Natural killer cell treated with Interleukin-12 subunit alpha and Interleukin-12 subunit beta and Interleukin-15 and Interleukin-18, amount 100 ng/mL, for 72 hours (primary cell): ENCODE data around the gene IFNAR2. TPM values are rescaled to one million over a fixed set of nuclear protein-coding genes. Genes with fewer than 3 reads are reported as not detected.
"Not testable (repeated sequence)": the region's sequence is repeated elsewhere in the genome, so short reads cannot be mapped to it uniquely, and the experiment has no call there.

Experiments used
- ATAC-seq, 2 donors: fragments of 150-1000 bp; cut with Tn5 transposase in 1 of 2; sonication (Bioruptor Pico), chemical (Tn5 transposase) in 1 of 2; 2 replicates each; pipeline ENCODE4 v1.10.0; 2021
- DNase-seq: peaks from one replicate; pipeline ENCODE4 v3.0.0; 2022; ENCODE audit warnings: low spot score
- H3K27ac Mint-ChIP-seq, 2 donors: 1 replicate in 1 of 2; 2 replicates in 1 of 2; pipeline ENCODE4 v1.8.0; 2022; ENCODE audit warnings: mixed read lengths in 2 of 2, mild to moderate bottlenecking in 1 of 2, moderate library complexity in 1 of 2
- H3K27me3 Mint-ChIP-seq, 2 donors: 1 replicate in 1 of 2; 2 replicates in 1 of 2; pipeline ENCODE4 v1.8.0; 2022; ENCODE audit warnings: mixed read lengths in 2 of 2
- H3K36me3 Mint-ChIP-seq: one replicate; pipeline ENCODE4 v1.8.0; 2022; ENCODE audit warnings: mixed read lengths
- H3K4me1 Mint-ChIP-seq, 2 donors: 1 replicate in 1 of 2; 2 replicates in 1 of 2; pipeline ENCODE4 v1.8.0; 2022; ENCODE audit warnings: low read depth in 2 of 2, mixed read lengths in 2 of 2, mild to moderate bottlenecking in 1 of 2
- H3K4me3 Mint-ChIP-seq: one replicate; pipeline ENCODE4 v1.8.0; 2022; ENCODE audit warnings: mixed read lengths
- H3K9me3 Mint-ChIP-seq: 2 replicates; pipeline ENCODE4 v1.8.0; 2022; ENCODE audit warnings: mixed read lengths
- total RNA-seq, 2 donors: library from RNA; stranded (reverse); gene quantifications; one replicate each; pipeline ENCODE4 v1.2.3, GENCODE V29; 2022

IFNAR2 gene
- total RNA-seq, 2 donors from 2014 or later = 16.9 to 17.6 TPM

- Mint-ChIP-seq H3K36me3 (peaks cover 6% of the 10 kb centered on the region), H3K27me3 (peaks cover 4 to 6% of the 10 kb centered on the region in 2 donors), H3K9me3 (no peaks in the 10 kb centered on the region), H3K27ac (peak overlapping the region in 1 of 2 donors; percentile 58), H3K4me3 (peak overlapping the region; percentile 8), H3K4me1 (peaks cover 53 to 54% of the 10 kb centered on the region in 2 donors)
- ATAC-seq (no peak), DNase-seq (no peak)
Measured at GRCh38 chr21:33203371-33203724, 26.4 kb upstream of the IFNAR2 start.

GRCh38 chr21:33205476-33205875 lies 24.3 kb upstream of the IFNAR2 start:
- H3K27ac Mint-ChIP-seq = peak overlapping the region; percentile 63 to 82
- no peak for DNase-seq
- no peaks in the 10 kb centered on the region for H3K27me3 Mint-ChIP-seq
- peaks cover 46 to 50% of the 10 kb centered on the region in 2 donors for H3K4me1 Mint-ChIP-seq
- H3K36me3 Mint-ChIP-seq = peaks cover 9% of the 10 kb centered on the region
- H3K4me3 Mint-ChIP-seq = peak overlapping the region; percentile 82
- H3K9me3 Mint-ChIP-seq = no peaks in the 10 kb centered on the region
- ATAC-seq = peak; percentile 64 to 65

GRCh38 chr21:33206771-33207281 lies 22.9 kb upstream of the IFNAR2 start:
- Mint-ChIP-seq H3K9me3 (no peaks in the 10 kb centered on the region), H3K27ac (peak overlapping the region in 1 of 2 donors; percentile 24), H3K36me3 (peaks cover 9% of the 10 kb centered on the region), H3K4me3 (peak overlapping the region; percentile 25), H3K4me1 (peaks cover 46 to 50% of the 10 kb centered on the region in 2 donors), H3K27me3 (no peaks in the 10 kb centered on the region)
- ATAC-seq (no peak), DNase-seq (no peak)

GRCh38 chr21:33207449-33208149 lies 22.1 kb upstream of the IFNAR2 start:
- DNase-seq = no peak
- Mint-ChIP-seq H3K36me3 (peaks cover 9% of the 10 kb centered on the region), H3K4me1 (peaks cover 50 to 51% of the 10 kb centered on the region in 2 donors), H3K9me3 (no peaks in the 10 kb centered on the region), H3K27me3 (no peaks in the 10 kb centered on the region), H3K27ac (peak overlapping the region in 1 of 2 donors; percentile 24), H3K4me3 (peak overlapping the region; percentile 25)
- ATAC-seq = no peak

- no peak overlapping the region for H3K27ac Mint-ChIP-seq
- ATAC-seq (no peak), DNase-seq (no peak)
- H3K4me1 Mint-ChIP-seq = peaks cover 49 to 50% of the 10 kb centered on the region in 2 donors
- no peaks in the 10 kb centered on the region for H3K27me3 Mint-ChIP-seq
- peaks cover 9% of the 10 kb centered on the region for H3K36me3 Mint-ChIP-seq
- no peaks in the 10 kb centered on the region for H3K9me3 Mint-ChIP-seq
- no peak overlapping the region for H3K4me3 Mint-ChIP-seq
Measured at GRCh38 chr21:33208534-33208933, 21.2 kb upstream of the IFNAR2 start.

GRCh38 chr21:33211305-33211704 lies 18.4 kb upstream of the IFNAR2 start:
- peaks cover 48 to 54% of the 10 kb centered on the region in 2 donors for H3K4me1 Mint-ChIP-seq
- no peak overlapping the region for H3K27ac Mint-ChIP-seq
- peaks cover 9% of the 10 kb centered on the region for H3K36me3 Mint-ChIP-seq
- H3K9me3 Mint-ChIP-seq = peaks cover 3% of the 10 kb centered on the region
- no peak overlapping the region for H3K4me3 Mint-ChIP-seq
- ATAC-seq = no peak
- no peak for DNase-seq
- H3K27me3 Mint-ChIP-seq = no peaks in the 10 kb centered on the region

DNA sequence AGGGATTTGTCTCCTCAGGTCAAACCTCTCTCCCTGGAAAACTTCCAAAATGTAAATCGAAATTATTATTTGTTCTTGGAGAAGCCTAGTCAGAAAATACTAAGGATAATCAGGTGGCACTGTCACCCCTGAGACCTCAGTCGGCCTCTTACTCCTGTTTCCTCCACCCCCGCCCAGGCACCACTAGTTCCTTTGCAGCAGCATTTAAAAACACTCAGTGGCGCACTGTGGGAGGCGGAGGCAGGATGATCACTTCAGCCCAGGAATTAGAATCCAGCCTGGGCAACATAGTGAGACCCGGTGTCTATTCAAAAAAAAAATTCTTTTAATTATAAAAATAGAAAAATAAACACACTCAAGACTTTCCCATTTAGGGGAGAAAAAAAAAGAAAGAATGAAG lies 18.0 kb upstream of the IFNAR2 start:
- no peak for DNase-seq
- ATAC-seq = no peak
- Mint-ChIP-seq H3K4me3 (no peak overlapping the region), H3K9me3 (peaks cover 3% of the 10 kb centered on the region), H3K36me3 (peaks cover 9% of the 10 kb centered on the region), H3K27me3 (no peaks in the 10 kb centered on the region), H3K4me1 (peaks cover 50 to 55% of the 10 kb centered on the region in 2 donors), H3K27ac (no peak overlapping the region)

DNA sequence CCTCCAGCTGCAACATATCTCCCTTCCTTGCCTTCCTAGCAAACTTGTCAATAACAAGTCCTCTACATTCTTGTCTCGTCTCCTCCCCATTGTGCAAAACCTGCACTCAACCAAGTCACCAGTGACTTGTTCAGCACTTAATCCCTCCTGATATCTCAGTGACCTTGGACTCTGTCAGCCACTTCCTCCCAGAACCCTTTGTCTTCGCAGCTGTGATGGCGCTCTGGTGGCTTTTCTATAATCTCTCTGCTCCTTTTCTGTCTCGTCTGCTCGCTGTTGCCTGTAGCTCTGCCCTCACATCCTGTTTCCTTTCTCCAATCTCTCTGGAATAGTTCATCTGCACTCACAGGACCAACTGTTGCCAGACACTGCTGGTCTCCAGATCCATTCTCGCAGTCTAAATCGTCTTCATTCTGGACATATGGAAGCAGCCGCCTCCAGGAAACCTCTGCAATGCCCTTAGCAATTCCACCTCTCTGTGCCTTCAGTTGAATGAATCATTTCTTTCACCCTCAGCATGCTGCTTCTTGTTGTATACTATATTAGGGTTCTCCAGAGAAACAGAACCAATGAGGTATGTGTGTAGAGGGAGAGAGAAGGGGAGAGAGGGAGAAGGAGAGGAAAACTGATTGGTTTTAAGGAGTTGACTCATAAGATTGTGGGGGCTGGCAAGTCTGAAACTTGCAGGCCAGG lies 17.4 kb upstream of the IFNAR2 start:
- peaks cover 9% of the 10 kb centered on the region for H3K36me3 Mint-ChIP-seq
- peak overlapping the region; percentile 13 for H3K4me3 Mint-ChIP-seq
- no peak for DNase-seq
- ATAC-seq = no peak
- H3K27ac Mint-ChIP-seq = peak overlapping the region; percentile 1 to 2
- H3K27me3 Mint-ChIP-seq = no peaks in the 10 kb centered on the region
- peaks cover 3% of the 10 kb centered on the region for H3K9me3 Mint-ChIP-seq
- H3K4me1 Mint-ChIP-seq = peaks cover 46 to 55% of the 10 kb centered on the region in 2 donors

DNA sequence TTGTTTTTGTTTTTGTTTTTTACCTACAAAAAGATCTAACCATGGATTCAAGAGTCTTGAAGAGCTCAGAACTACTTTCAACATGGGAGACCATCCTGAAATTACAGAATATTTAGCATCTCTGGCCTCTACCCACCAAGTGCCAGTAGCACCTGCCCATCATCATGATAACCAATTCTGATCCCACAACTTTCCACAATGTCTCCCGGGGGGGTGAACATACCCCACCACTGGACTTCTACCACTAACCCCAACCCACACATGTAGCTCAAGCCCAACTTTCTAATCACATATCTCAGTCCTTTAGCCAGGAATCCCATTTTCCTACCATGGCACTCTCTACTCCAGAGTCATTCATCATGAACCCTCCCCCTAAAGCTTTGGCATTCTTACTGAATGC lies 15.7 kb upstream of the IFNAR2 start:
- Mint-ChIP-seq H3K4me3 (peak overlapping the region; percentile 22), H3K27me3 (no peaks in the 10 kb centered on the region), H3K27ac (peak overlapping the region in 1 of 2 donors; percentile 73), H3K9me3 (peaks cover 3% of the 10 kb centered on the region), H3K36me3 (no peaks in the 10 kb centered on the region), H3K4me1 (peaks cover 48 to 63% of the 10 kb centered on the region in 2 donors)
- no peak for DNase-seq
- no peak for ATAC-seq

DNA sequence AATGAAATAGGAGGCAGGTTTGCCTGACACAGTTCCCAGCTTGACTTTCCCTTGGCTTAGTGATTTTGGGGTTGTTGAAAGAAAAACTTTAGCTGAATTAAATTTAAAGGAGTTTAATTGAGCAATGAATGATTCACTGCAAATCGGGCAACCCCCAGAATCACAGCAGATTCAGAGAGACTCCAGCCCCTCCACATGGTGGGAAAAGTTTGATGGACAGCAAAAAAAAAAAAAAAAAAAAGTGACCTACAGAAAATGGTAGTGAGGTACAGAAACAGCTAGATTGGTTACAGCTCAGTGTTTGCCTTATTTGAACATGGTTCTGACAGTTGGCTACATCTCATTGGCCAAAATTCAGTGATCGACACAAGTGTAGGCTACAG lies 12.6 kb upstream of the IFNAR2 start:
- no peak overlapping the region for H3K27ac Mint-ChIP-seq
- H3K36me3 Mint-ChIP-seq = no peaks in the 10 kb centered on the region
- no peak overlapping the region for H3K4me3 Mint-ChIP-seq
- DNase-seq (no peak), ATAC-seq (no peak)
- H3K4me1 Mint-ChIP-seq = peaks cover 57 to 64% of the 10 kb centered on the region in 2 donors
- peaks cover 3% of the 10 kb centered on the region for H3K9me3 Mint-ChIP-seq
- no peaks in the 10 kb centered on the region for H3K27me3 Mint-ChIP-seq

GRCh38 chr21:33219300-33219699 lies 10.4 kb upstream of the IFNAR2 start:
- H3K27ac Mint-ChIP-seq = no peak overlapping the region
- no peak overlapping the region for H3K4me3 Mint-ChIP-seq
- H3K9me3 Mint-ChIP-seq = peaks cover under 1% of the 10 kb centered on the region
- no peaks in the 10 kb centered on the region for H3K36me3 Mint-ChIP-seq
- ATAC-seq = no peak
- DNase-seq = no peak
- peaks cover 42 to 43% of the 10 kb centered on the region in 2 donors for H3K4me1 Mint-ChIP-seq
- no peaks in the 10 kb centered on the region for H3K27me3 Mint-ChIP-seq

DNA sequence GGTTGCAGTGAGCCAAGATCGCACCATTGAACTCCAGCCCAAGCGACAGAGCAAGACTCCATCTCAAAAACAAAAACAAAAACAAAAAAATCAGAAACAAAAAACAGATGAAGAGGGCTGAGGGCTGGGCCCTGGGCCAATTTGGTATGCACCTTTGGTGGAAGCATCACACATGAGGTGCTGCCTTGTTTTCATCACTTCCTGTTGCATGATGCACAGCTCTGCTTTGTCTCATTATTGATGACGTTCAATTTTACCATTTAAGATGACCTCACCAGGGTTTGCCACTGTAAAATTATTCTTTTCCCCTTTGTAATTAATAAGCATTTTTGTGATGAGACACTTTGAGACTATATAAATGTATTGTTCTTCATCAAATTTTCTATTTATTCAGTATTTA lies 9.8 kb upstream of the IFNAR2 start:
- DNase-seq = no peak
- H3K36me3 Mint-ChIP-seq = no peaks in the 10 kb centered on the region
- no peak overlapping the region for H3K27ac Mint-ChIP-seq
- H3K4me3 Mint-ChIP-seq = no peak overlapping the region
- H3K27me3 Mint-ChIP-seq = no peaks in the 10 kb centered on the region
- H3K4me1 Mint-ChIP-seq = peaks cover 37 to 39% of the 10 kb centered on the region in 2 donors
- ATAC-seq = no peak
- no peaks in the 10 kb centered on the region for H3K9me3 Mint-ChIP-seq

- not testable (repeated sequence) for ATAC-seq, DNase-seq, H3K9me3 Mint-ChIP-seq, H3K27ac Mint-ChIP-seq, H3K4me3 Mint-ChIP-seq, H3K36me3 Mint-ChIP-seq, H3K27me3 Mint-ChIP-seq
- H3K4me1 Mint-ChIP-seq = peaks cover 21 to 22% of the 10 kb centered on the region in 2 donors
Measured at GRCh38 chr21:33225376-33225775, 4.4 kb upstream of the IFNAR2 start.

DNA sequence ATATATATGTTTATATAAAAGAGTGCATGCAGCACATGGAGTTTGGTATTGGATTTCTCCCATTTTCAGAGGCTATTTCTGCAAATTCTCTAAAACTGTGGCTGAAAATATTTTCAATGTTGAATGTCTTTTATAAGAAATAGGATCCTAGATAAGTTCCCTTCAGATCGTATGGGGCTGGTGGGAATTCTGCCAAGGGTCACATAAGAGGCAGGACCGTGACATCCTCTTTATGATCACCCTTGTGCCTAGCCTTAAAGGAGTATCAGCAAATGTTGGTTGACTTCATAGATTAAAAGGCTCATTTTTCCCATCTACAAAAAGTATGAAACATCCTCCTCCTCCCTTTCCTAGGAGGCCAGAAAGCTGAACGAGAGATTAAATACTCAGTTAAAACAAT lies 1.3 kb upstream of the IFNAR2 start:
- H3K27me3 Mint-ChIP-seq = no peaks in the 10 kb centered on the region

More for the DNA sequence above, 1.3 kb upstream of the IFNAR2 start:
- no peaks in the 10 kb centered on the region for H3K9me3 Mint-ChIP-seq
- H3K4me3 Mint-ChIP-seq = no peak overlapping the region
- ATAC-seq (no peak), DNase-seq (no peak)
- peaks cover 33 to 45% of the 10 kb centered on the region in 2 donors for H3K4me1 Mint-ChIP-seq
- peaks cover 11% of the 10 kb centered on the region for H3K36me3 Mint-ChIP-seq
- H3K27ac Mint-ChIP-seq = no peak overlapping the region
